Fibroblast of lung (primary cell): ENCODE results near the gene TTC9B. TPM values are rescaled to one million over a fixed set of nuclear protein-coding genes. Genes with fewer than 3 reads are reported as not detected.

Experiments used
- DNase-seq, 2 donors: peaks; one replicate each; pipeline versions ENCODE4 v3.0.0 to v3.0.0-alpha.2; 2010; ENCODE audit warnings: low read depth in 2 of 2
- H2AFZ ChIP-seq: 2 replicates; pipeline ENCODE4 v1.5.1; 2012; ENCODE audit warnings: low read length, control low read depth, inconsistent platforms
- H3K27ac ChIP-seq: 2 replicates; pipeline ENCODE4 v1.5.1; 2011; ENCODE audit warnings: low read length, control low read depth; ENCODE audit not compliant: insufficient read depth
- H3K27me3 ChIP-seq: 2 replicates; pipeline ENCODE4 v1.5.1; 2011; ENCODE audit warnings: mild to moderate bottlenecking, low read length; ENCODE audit not compliant: control insufficient read depth, insufficient read depth
- H3K36me3 ChIP-seq: 2 replicates; pipeline ENCODE4 v1.5.1; 2011; ENCODE audit warnings: low read length; ENCODE audit not compliant: control insufficient read depth, insufficient read depth
- H3K4me1 ChIP-seq: 2 replicates; pipeline ENCODE4 v1.5.1; 2011; ENCODE audit warnings: low read length; ENCODE audit not compliant: control insufficient read depth, insufficient read depth; ENCODE audit errors: extremely low read depth
- H3K4me2 ChIP-seq: 2 replicates; pipeline ENCODE4 v1.5.1; 2011; ENCODE audit warnings: low read length, control low read depth; ENCODE audit not compliant: insufficient read depth; ENCODE audit errors: extremely low read depth
- H3K4me3 ChIP-seq, 4 experiments: fragments of 200-600 bp in 1 of 4; sonication (generic) in 1 of 4; replicated peaks in 1 of 4; 2 replicates each; pipeline ENCODE4 v1.5.1; 2011 to 2016; ENCODE audit warnings: low read length in 4 of 4, low read depth in 3 of 4, mild to moderate bottlenecking in 3 of 4, control low read depth in 2 of 4, inconsistent platforms in 1 of 4, mixed read lengths in 1 of 4; ENCODE audit not compliant: insufficient read depth in 1 of 4; ENCODE audit errors: control extremely low read depth in 1 of 4
- H3K79me2 ChIP-seq: 2 replicates; pipeline ENCODE4 v1.5.1; 2012; ENCODE audit warnings: mild to moderate bottlenecking, low read length, inconsistent platforms; ENCODE audit not compliant: control insufficient read depth, insufficient read depth
- H3K9ac ChIP-seq: 2 replicates; pipeline ENCODE4 v1.5.1; 2011; ENCODE audit warnings: mild to moderate bottlenecking, low read length, control low read depth; ENCODE audit not compliant: insufficient read depth
- H3K9me3 ChIP-seq: 2 replicates; pipeline ENCODE4 v1.5.1; 2012; ENCODE audit warnings: low read depth, low read length; ENCODE audit not compliant: control insufficient read depth, insufficient read depth
- H4K20me1 ChIP-seq: 2 replicates; pipeline ENCODE4 v1.5.1; 2011; ENCODE audit warnings: low read length; ENCODE audit not compliant: control insufficient read depth, insufficient read depth; ENCODE audit errors: extremely low read depth
- CTCF ChIP-seq, 2 donors: IDR thresholded peaks in 1 of 2; conservative IDR thresholded peaks in 1 of 2; 1 replicate in 1 of 2; 2 replicates in 1 of 2; pipeline ENCODE4 v1.5.1; 2011 to 2012; ENCODE audit warnings: low read length in 2 of 2, control low read depth in 1 of 2, inconsistent platforms in 1 of 2, low read depth in 1 of 2, mild to moderate bottlenecking in 1 of 2
- EZH2 ChIP-seq: IDR thresholded peaks from 2 replicates; pipeline ENCODE4 v1.5.1; 2012; ENCODE audit warnings: low read length, control low read depth, mild to moderate bottlenecking; ENCODE audit errors: missing control alignments
- polyA plus RNA-seq, 2 donors: library from polyadenylated mRNA; depleted of rRNA in 1 of 2; stranded (reverse) in 1 of 2; unstranded in 1 of 2; fragments of >200 nt; gene quantifications; 2 replicates each; pipeline ENCODE4 v1.2.1, GENCODE V29; 2011 to 2012; ENCODE audit warnings: missing spikeins in 1 of 2
- total RNA-seq: library from RNA; depleted of rRNA; stranded (reverse); fragments of >200 nt; gene quantifications from 2 replicates; pipeline ENCODE4 v1.2.1, GENCODE V29; 2014

The TTC9B gene
- total and polyA plus RNA-seq, 2 donors (not counting 1 experiment from before 2014, with no cell fraction given): not detected

GRCh38 chr19:40178756-40179155, 39.4 kb downstream of the TTC9B start:
- no peaks in the 10 kb centered on the region for H3K79me2 ChIP-seq
- DNase-seq: no peak

GRCh38 chr19:40177286-40178070, 40.7 kb downstream of the TTC9B start:
- no peak overlapping the region for H3K9ac ChIP-seq
- H2AFZ ChIP-seq: no peak overlapping the region
- H3K4me2 ChIP-seq: no peak overlapping the region
- H3K79me2 ChIP-seq: no peaks in the 10 kb centered on the region
- peaks cover 2% of the 10 kb centered on the region for H3K27me3 ChIP-seq
- H3K4me3 ChIP-seq: no peak overlapping the region
- H3K9me3 ChIP-seq: no peaks in the 10 kb centered on the region
- H3K36me3 ChIP-seq: no peaks in the 10 kb centered on the region
- TF ChIP-seq CTCF (conservative IDR thresholded peaks at IDR 0.05 in 1 of 2, IDR thresholded peaks at IDR 0.05 in 1 of 2; ENCODE audit: low read depth in 1 of 2, low read length in 2 of 2) (no peak), EZH2 (no peak)
- H3K27ac ChIP-seq: no peak overlapping the region
- no peak for DNase-seq
- H4K20me1 ChIP-seq: no peaks in the 10 kb centered on the region
- H3K4me1 ChIP-seq: no peaks in the 10 kb centered on the region

More at GRCh38 chr19:40178756-40179155, 39.4 kb downstream of the TTC9B start:
- Histone ChIP-seq H3K9me3 (no peaks in the 10 kb centered on the region), H2AFZ (no peak overlapping the region), H3K27ac (no peak overlapping the region), H3K4me3 (no peak overlapping the region), H3K9ac (no peak overlapping the region), H3K36me3 (no peaks in the 10 kb centered on the region), H3K4me1 (no peaks in the 10 kb centered on the region), H3K27me3 (peaks cover 2% of the 10 kb centered on the region), H4K20me1 (no peaks in the 10 kb centered on the region), H3K4me2 (no peak overlapping the region)
- TF ChIP-seq CTCF (conservative IDR thresholded peaks at IDR 0.05 in 1 of 2, IDR thresholded peaks at IDR 0.05 in 1 of 2; ENCODE audit: low read depth in 1 of 2, low read length in 2 of 2) (no peak), EZH2 (no peak)

- no peak overlapping the region for H3K27ac ChIP-seq
- no peak for TF ChIP-seq CTCF (conservative IDR thresholded peaks at IDR 0.05 in 1 of 2, IDR thresholded peaks at IDR 0.05 in 1 of 2; ENCODE audit: low read depth in 1 of 2, low read length in 2 of 2)
- no peak for TF ChIP-seq EZH2
- no peak overlapping the region for H3K4me2 ChIP-seq
- H3K27me3 ChIP-seq: peaks cover 2% of the 10 kb centered on the region
- no peak overlapping the region for H3K9ac ChIP-seq
- H3K4me1 ChIP-seq: no peaks in the 10 kb centered on the region
- H3K79me2 ChIP-seq: no peaks in the 10 kb centered on the region
- no peaks in the 10 kb centered on the region for H3K9me3 ChIP-seq
- no peak overlapping the region for H2AFZ ChIP-seq
- no peaks in the 10 kb centered on the region for H3K36me3 ChIP-seq
- no peak overlapping the region for H3K4me3 ChIP-seq
- DNase-seq: no peak
- no peaks in the 10 kb centered on the region for H4K20me1 ChIP-seq
Observed at GRCh38 chr19:40175820-40176219, 42.4 kb downstream of the TTC9B start.
